ENCODE data around the gene LRCH1.

Gene LRCH1

GRCh38 chr13:46721054-46721453 is 168.1 kb downstream of the LRCH1 start:
- no peaks in the 10 kb centered on the region for H3K27me3 Mint-ChIP-seq
- ATAC-seq (peak; percentile 52), DNase-seq (peak; percentile 7 to 29)
- H3K4me3 Mint-ChIP-seq, result no peak overlapping the region
- H3K4me1 Mint-ChIP-seq, result no peaks in the 10 kb centered on the region
- H3K27ac Mint-ChIP-seq, result no peak overlapping the region
- H3K9me3 Mint-ChIP-seq, result no peaks in the 10 kb centered on the region

GRCh38 chr13:46726347-46726746 is 173.4 kb downstream of the LRCH1 start:
- peaks cover 6% of the 10 kb centered on the region for H3K4me1 Mint-ChIP-seq
- peak; percentile 58 for ATAC-seq
- no peak overlapping the region for H3K4me3 Mint-ChIP-seq
- no peaks in the 10 kb centered on the region for H3K27me3 Mint-ChIP-seq
- H3K9me3 Mint-ChIP-seq, result no peaks in the 10 kb centered on the region
- DNase-seq, result no peak
- H3K27ac Mint-ChIP-seq, result no peak overlapping the region

- Mint-ChIP-seq H3K4me1 (peaks cover 6% of the 10 kb centered on the region), H3K9me3 (no peaks in the 10 kb centered on the region), H3K27ac (peak overlapping the region in 1 of 2 donors; percentile 42), H3K4me3 (no peak overlapping the region), H3K27me3 (no peaks in the 10 kb centered on the region)
- DNase-seq (peak; percentile 12 to 32), ATAC-seq (peak; percentile 68)
Observed at GRCh38 chr13:46728777-46729176, 175.8 kb downstream of the LRCH1 start.

- Mint-ChIP-seq H3K9me3 (no peaks in the 10 kb centered on the region), H3K27me3 (no peaks in the 10 kb centered on the region), H3K4me3 (no peak overlapping the region), H3K27ac (no peak overlapping the region), H3K4me1 (peaks cover 6% of the 10 kb centered on the region)
- no peak for ATAC-seq
- DNase-seq, result no peak
Observed at GRCh38 chr13:46731535-46731934, 178.6 kb downstream of the LRCH1 start.

- H3K4me3 Mint-ChIP-seq, result no peak overlapping the region
- no peak for DNase-seq
- H3K27me3 Mint-ChIP-seq, result no peaks in the 10 kb centered on the region
- no peak overlapping the region for H3K27ac Mint-ChIP-seq
- H3K9me3 Mint-ChIP-seq, result no peaks in the 10 kb centered on the region
- no peak for ATAC-seq
- H3K4me1 Mint-ChIP-seq, result no peaks in the 10 kb centered on the region
Observed at GRCh38 chr13:46735425-46735824, 182.5 kb downstream of the LRCH1 start.

- no peak overlapping the region for H3K4me3 Mint-ChIP-seq
- DNase-seq (no peak), ATAC-seq (no peak)
- H3K9me3 Mint-ChIP-seq, result no peaks in the 10 kb centered on the region
- H3K27me3 Mint-ChIP-seq, result no peaks in the 10 kb centered on the region
- H3K4me1 Mint-ChIP-seq, result no peaks in the 10 kb centered on the region
- no peak overlapping the region for H3K27ac Mint-ChIP-seq
Observed at GRCh38 chr13:46736541-46737310, 183.8 kb downstream of the LRCH1 start.

GRCh38 chr13:46738055-46738454 is 185.1 kb downstream of the LRCH1 start:
- DNase-seq (no peak), ATAC-seq (no peak)
- Mint-ChIP-seq H3K9me3 (no peaks in the 10 kb centered on the region), H3K27ac (no peak overlapping the region), H3K4me1 (no peaks in the 10 kb centered on the region), H3K4me3 (no peak overlapping the region), H3K27me3 (no peaks in the 10 kb centered on the region)

GRCh38 chr13:46738766-46739165 is 185.8 kb downstream of the LRCH1 start:
- ATAC-seq, result no peak
- Mint-ChIP-seq H3K27ac (no peak overlapping the region), H3K4me1 (no peaks in the 10 kb centered on the region), H3K27me3 (no peaks in the 10 kb centered on the region), H3K9me3 (no peaks in the 10 kb centered on the region), H3K4me3 (no peak overlapping the region)
- no peak for DNase-seq

- H3K9me3 Mint-ChIP-seq, result no peaks in the 10 kb centered on the region
- H3K4me1 Mint-ChIP-seq, result no peaks in the 10 kb centered on the region
- no peak overlapping the region for H3K27ac Mint-ChIP-seq
- ATAC-seq, result no peak
- DNase-seq, result no peak
- H3K4me3 Mint-ChIP-seq, result no peak overlapping the region
- H3K27me3 Mint-ChIP-seq, result no peaks in the 10 kb centered on the region
Observed at GRCh38 chr13:46739447-46740098, 186.6 kb downstream of the LRCH1 start.

- DNase-seq (no peak), ATAC-seq (no peak)
- Mint-ChIP-seq H3K27ac (no peak overlapping the region), H3K4me3 (no peak overlapping the region), H3K4me1 (no peaks in the 10 kb centered on the region), H3K27me3 (no peaks in the 10 kb centered on the region), H3K9me3 (no peaks in the 10 kb centered on the region)
Observed at GRCh38 chr13:46743191-46743590, 190.2 kb downstream of the LRCH1 start.

GRCh38 chr13:46745062-46745461 is 192.1 kb downstream of the LRCH1 start:
- Mint-ChIP-seq H3K27me3 (no peaks in the 10 kb centered on the region), H3K9me3 (no peaks in the 10 kb centered on the region), H3K4me1 (peaks cover 6% of the 10 kb centered on the region), H3K27ac (peak overlapping the region in 1 of 2 donors; percentile 79), H3K4me3 (no peak overlapping the region)
- DNase-seq, result no peak
- no peak for ATAC-seq

GRCh38 chr13:46745706-46746105 is 192.7 kb downstream of the LRCH1 start:
- H3K9me3 Mint-ChIP-seq, result no peaks in the 10 kb centered on the region
- no peak overlapping the region for H3K4me3 Mint-ChIP-seq
- no peaks in the 10 kb centered on the region for H3K27me3 Mint-ChIP-seq
- ATAC-seq (no peak), DNase-seq (no peak)
- H3K27ac Mint-ChIP-seq, result peak overlapping the region; percentile 29 to 79
- peaks cover 13% of the 10 kb centered on the region for H3K4me1 Mint-ChIP-seq

- Mint-ChIP-seq H3K4me3 (no peak overlapping the region), H3K9me3 (no peaks in the 10 kb centered on the region), H3K4me1 (peaks cover 26% of the 10 kb centered on the region), H3K27ac (no peak overlapping the region), H3K27me3 (no peaks in the 10 kb centered on the region)
- no peak for ATAC-seq
- DNase-seq, result no peak
Observed at GRCh38 chr13:46747031-46747820, 194.3 kb downstream of the LRCH1 start.

GRCh38 chr13:46748300-46748699 is 195.3 kb downstream of the LRCH1 start:
- no peaks in the 10 kb centered on the region for H3K9me3 Mint-ChIP-seq
- H3K27ac Mint-ChIP-seq, result no peak overlapping the region
- DNase-seq, result no peak
- H3K4me1 Mint-ChIP-seq, result peaks cover 29% of the 10 kb centered on the region
- H3K27me3 Mint-ChIP-seq, result no peaks in the 10 kb centered on the region
- no peak overlapping the region for H3K4me3 Mint-ChIP-seq
- ATAC-seq, result no peak

GRCh38 chr13:46749951-46750350 is 197.0 kb downstream of the LRCH1 start:
- H3K27ac Mint-ChIP-seq, result peak overlapping the region in 1 of 2 donors; percentile 54
- no peak for ATAC-seq

More at GRCh38 chr13:46749951-46750350, 197.0 kb downstream of the LRCH1 start:
- Mint-ChIP-seq H3K9me3 (no peaks in the 10 kb centered on the region), H3K4me3 (no peak overlapping the region), H3K4me1 (peaks cover 38% of the 10 kb centered on the region), H3K27me3 (no peaks in the 10 kb centered on the region)
- no peak for DNase-seq

All from stimulated activated naive CD8-positive, alpha-beta T cell treated with anti-CD3 and anti-CD28 coated beads, Interleukin-15, amount 100 ng/mL, for 72 hours (primary cell).